Mesenchymal stem cell (in vitro differentiated cells and primary cell): ENCODE results near the gene CT47A7. TPM values are rescaled to one million over a fixed set of nuclear protein-coding genes. Genes with fewer than 3 reads are reported as not detected.

ENCODE experiments used
- small RNA-seq: library from polyadenylated mRNA; stranded (forward); fragments of <200 nt; extraction: miRNeasy Mini kit (QIAGEN cat#:217004); gene quantifications from one replicate; pipeline ENCODE3, GENCODE V24; 2013; ENCODE audit warnings: low read depth

Gene CT47A7

Small RNA genes lying within 50 kb of the gene (small RNA-seq; reads per million reads assigned to genes)
- not detected for gene AL670379.1
- gene AL670379.10 = not detected
- not detected for gene AL670379.11
- not detected for gene AL670379.12
- not detected for gene AL670379.2
- gene AL670379.3 = not detected
- gene AL670379.4 = not detected
- not detected for gene AL670379.5
- gene AL670379.6 = not detected
- not detected for gene AL670379.7
- gene AL670379.8 = not detected
- gene AL670379.9 = not detected
